Fibroblast of skin of left quadriceps (primary cell): ENCODE measurements around the gene HTRA1.

Source experiments
- DNase-seq, 2 experiments: peaks; one replicate each; pipeline ENCODE4 v3.0.0-alpha.2; 2013; ENCODE audit warnings: low read depth in 2 of 2

Gene HTRA1

GRCh38 chr10:122461367-122461728, at the start of gene HTRA1:
TSS of gene HTRA1 (plus strand) at chr10:122461553. CDS start at chr10:122461653, 100 bp downstream.
- DNase-seq, result no peak

GRCh38 chr10:122413327-122413726, 48.0 kb upstream of the HTRA1 start:
- no peak for DNase-seq

- peak in 1 of 2 experiments; percentile 21 for DNase-seq
Measured at GRCh38 chr10:122417667-122418066, 43.7 kb upstream of the HTRA1 start.

- DNase-seq, result no peak
Measured at GRCh38 chr10:122419016-122419415, 42.3 kb upstream of the HTRA1 start.

- peak; percentile 66 to 71 for DNase-seq
Measured at GRCh38 chr10:122419876-122420623, 41.3 kb upstream of the HTRA1 start.

GRCh38 chr10:122420624-122421007, 40.7 kb upstream of the HTRA1 start:
- no peak for DNase-seq

- no peak for DNase-seq
Measured at GRCh38 chr10:122421054-122421625, 40.2 kb upstream of the HTRA1 start.

- DNase-seq, result no peak
Measured at GRCh38 chr10:122421742-122422141, 39.6 kb upstream of the HTRA1 start.

- DNase-seq, result no peak
Measured at GRCh38 chr10:122422266-122422989, 38.9 kb upstream of the HTRA1 start.

GRCh38 chr10:122424059-122424458, 37.3 kb upstream of the HTRA1 start:
- DNase-seq, result no peak

GRCh38 chr10:122426829-122427228, 34.5 kb upstream of the HTRA1 start:
- no peak for DNase-seq

- no peak for DNase-seq
Measured at GRCh38 chr10:122427280-122427679, 34.1 kb upstream of the HTRA1 start.

GRCh38 chr10:122435212-122435827, 26.0 kb upstream of the HTRA1 start:
- peak; percentile 24 to 27 for DNase-seq

- no peak for DNase-seq
Measured at GRCh38 chr10:122441961-122442360, 19.4 kb upstream of the HTRA1 start.

GRCh38 chr10:122445469-122445868, 15.9 kb upstream of the HTRA1 start:
- DNase-seq, result no peak

GRCh38 chr10:122445904-122446303, 15.4 kb upstream of the HTRA1 start:
- DNase-seq, result no peak

GRCh38 chr10:122446668-122447423, 14.5 kb upstream of the HTRA1 start:
- DNase-seq, result no peak

GRCh38 chr10:122448600-122448999, 12.8 kb upstream of the HTRA1 start:
- DNase-seq, result no peak

GRCh38 chr10:122449153-122449552, 12.2 kb upstream of the HTRA1 start:
- DNase-seq, result no peak

GRCh38 chr10:122450353-122450990, 10.9 kb upstream of the HTRA1 start:
- no peak for DNase-seq

GRCh38 chr10:122454071-122454470, 7.3 kb upstream of the HTRA1 start:
- DNase-seq, result no peak
